Neural cell (in vitro differentiated cells): ENCODE results near the gene ENSA.

ENCODE experiments used
- EZH2 ChIP-seq: fragments of 200-600, 300-800 bp; shearing (Covaris generic), sonication (generic); IDR thresholded peaks from 2 replicates; pipeline ENCODE4 v1.6.1; 2014; ENCODE audit warnings: antibody characterized with exemption, low read length, borderline replicate concordance, mild to moderate bottlenecking; ENCODE audit not compliant: insufficient read depth, poor library complexity, severe bottlenecking
- MXI1 ChIP-seq: fragments of 450-650 bp; conservative IDR thresholded peaks from 2 replicates; pipeline ENCODE4 v1.6.1; 2014; ENCODE audit warnings: antibody characterized with exemption, mild to moderate bottlenecking; ENCODE audit not compliant: poor library complexity, severe bottlenecking
- SMC3 ChIP-seq: fragments of 450-650 bp; conservative IDR thresholded peaks from 2 replicates; pipeline ENCODE4 v1.6.1; 2014; ENCODE audit warnings: antibody characterized with exemption, mild to moderate bottlenecking, moderate library complexity; ENCODE audit not compliant: poor library complexity
- TAF1 ChIP-seq: IDR thresholded peaks from 2 replicates; pipeline ENCODE4 v1.6.1; 2012; ENCODE audit warnings: low read depth
- TF ChIP-seq, protein P1 (sequence below): fragments of 450-650 bp; IDR thresholded peaks from 2 replicates; pipeline ENCODE4 v1.5.1; 2014; ENCODE audit warnings: antibody characterized with exemption, mild to moderate bottlenecking, moderate library complexity; ENCODE audit not compliant: poor library complexity, severe bottlenecking

GRCh38 chr1:150603711-150604110 lies 25.7 kb downstream of the ENSA start:
- TF ChIP-seq MXI1 (no peak), SMC3 (no peak), TAF1 (no peak), EZH2 (no peak)
- TF ChIP-seq, protein P1, sequence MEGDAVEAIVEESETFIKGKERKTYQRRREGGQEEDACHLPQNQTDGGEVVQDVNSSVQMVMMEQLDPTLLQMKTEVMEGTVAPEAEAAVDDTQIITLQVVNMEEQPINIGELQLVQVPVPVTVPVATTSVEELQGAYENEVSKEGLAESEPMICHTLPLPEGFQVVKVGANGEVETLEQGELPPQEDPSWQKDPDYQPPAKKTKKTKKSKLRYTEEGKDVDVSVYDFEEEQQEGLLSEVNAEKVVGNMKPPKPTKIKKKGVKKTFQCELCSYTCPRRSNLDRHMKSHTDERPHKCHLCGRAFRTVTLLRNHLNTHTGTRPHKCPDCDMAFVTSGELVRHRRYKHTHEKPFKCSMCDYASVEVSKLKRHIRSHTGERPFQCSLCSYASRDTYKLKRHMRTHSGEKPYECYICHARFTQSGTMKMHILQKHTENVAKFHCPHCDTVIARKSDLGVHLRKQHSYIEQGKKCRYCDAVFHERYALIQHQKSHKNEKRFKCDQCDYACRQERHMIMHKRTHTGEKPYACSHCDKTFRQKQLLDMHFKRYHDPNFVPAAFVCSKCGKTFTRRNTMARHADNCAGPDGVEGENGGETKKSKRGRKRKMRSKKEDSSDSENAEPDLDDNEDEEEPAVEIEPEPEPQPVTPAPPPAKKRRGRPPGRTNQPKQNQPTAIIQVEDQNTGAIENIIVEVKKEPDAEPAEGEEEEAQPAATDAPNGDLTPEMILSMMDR = no peak
